Measurements from ENCODE around the gene RBM15.

RBM15 gene

GRCh38 chr1:110336300-110337039 is 2.7 kb upstream of the RBM15 start:
- Mint-ChIP-seq H3K27ac (no peak overlapping the region), H3K36me3 (ENCODE audit: low read depth) (no peaks in the 10 kb centered on the region), H3K4me3 (peak overlapping the region; percentile 8), H3K9me3 (no peaks in the 10 kb centered on the region), H3K27me3 (no peaks in the 10 kb centered on the region), H3K4me1 (ENCODE audit: low read depth) (peaks cover 38% of the 10 kb centered on the region)
- intact Hi-C loops (cut with micrococcal nuclease): no loop called here

GRCh38 chr1:110337704-110338308 is 1.4 kb upstream of the RBM15 start:
- no peak overlapping the region for H3K4me3 Mint-ChIP-seq
- H3K36me3 Mint-ChIP-seq (ENCODE audit: low read depth): peaks cover 4% of the 10 kb centered on the region
- H3K4me1 Mint-ChIP-seq (ENCODE audit: low read depth): peaks cover 50% of the 10 kb centered on the region
- H3K27me3 Mint-ChIP-seq: no peaks in the 10 kb centered on the region
- H3K9me3 Mint-ChIP-seq: no peaks in the 10 kb centered on the region
- no peak overlapping the region for H3K27ac Mint-ChIP-seq
- intact Hi-C loops (cut with micrococcal nuclease): loop anchor here (2.0 kb wide), 1 partner anchor 69 kb away; the partner anchor contains the start of gene LAMTOR5

- no peaks in the 10 kb centered on the region for H3K9me3 Mint-ChIP-seq
- peaks cover 55% of the 10 kb centered on the region for H3K4me1 Mint-ChIP-seq (ENCODE audit: low read depth)
- H3K4me3 Mint-ChIP-seq: no peak overlapping the region
- peaks cover 10% of the 10 kb centered on the region for H3K36me3 Mint-ChIP-seq (ENCODE audit: low read depth)
- no peaks in the 10 kb centered on the region for H3K27me3 Mint-ChIP-seq
- H3K27ac Mint-ChIP-seq: no peak overlapping the region
- intact Hi-C loops (cut with micrococcal nuclease): loop anchor here (2.0 kb wide), 1 partner anchor 68 kb away; the partner anchor contains the start of gene LAMTOR5
Measured at GRCh38 chr1:110338309-110338885, 780 bp upstream of the RBM15 start.

GRCh38 chr1:110339407-110340206 is 430 bp downstream of the RBM15 start:
- H3K9me3 Mint-ChIP-seq: no peaks in the 10 kb centered on the region
- H3K27ac Mint-ChIP-seq: no peak overlapping the region
- H3K4me3 Mint-ChIP-seq: no peak overlapping the region
- H3K36me3 Mint-ChIP-seq (ENCODE audit: low read depth): peaks cover 21% of the 10 kb centered on the region
- intact Hi-C loops (cut with micrococcal nuclease): loop anchor here (2.0 kb wide), 1 partner anchor 67 kb away; the partner anchor contains the start of gene LAMTOR5
- H3K4me1 Mint-ChIP-seq (ENCODE audit: low read depth): peaks cover 66% of the 10 kb centered on the region
- H3K27me3 Mint-ChIP-seq: no peaks in the 10 kb centered on the region

- Mint-ChIP-seq H3K27me3 (no peaks in the 10 kb centered on the region), H3K36me3 (ENCODE audit: low read depth) (peaks cover 23% of the 10 kb centered on the region), H3K27ac (no peak overlapping the region), H3K9me3 (no peaks in the 10 kb centered on the region), H3K4me3 (no peak overlapping the region), H3K4me1 (ENCODE audit: low read depth) (peaks cover 66% of the 10 kb centered on the region)
- intact Hi-C loops (cut with micrococcal nuclease): no loop called here
Measured at GRCh38 chr1:110340207-110340468, 961 bp downstream of the RBM15 start.

- Mint-ChIP-seq H3K27me3 (no peaks in the 10 kb centered on the region), H3K36me3 (ENCODE audit: low read depth) (peaks cover 34% of the 10 kb centered on the region), H3K27ac (no peak overlapping the region), H3K9me3 (no peaks in the 10 kb centered on the region), H3K4me3 (peak overlapping the region; percentile 17), H3K4me1 (ENCODE audit: low read depth) (peaks cover 65% of the 10 kb centered on the region)
- intact Hi-C loops (cut with micrococcal nuclease): no loop called here
Measured at GRCh38 chr1:110341146-110341871, 2.1 kb downstream of the RBM15 start.

- intact Hi-C loops (cut with micrococcal nuclease): no loop called here
- H3K27me3 Mint-ChIP-seq: no peaks in the 10 kb centered on the region
- peak overlapping the region; percentile 30 for H3K4me3 Mint-ChIP-seq
- H3K9me3 Mint-ChIP-seq: no peaks in the 10 kb centered on the region
- H3K27ac Mint-ChIP-seq: no peak overlapping the region
- peaks cover 39% of the 10 kb centered on the region for H3K36me3 Mint-ChIP-seq (ENCODE audit: low read depth)
- H3K4me1 Mint-ChIP-seq (ENCODE audit: low read depth): peaks cover 61% of the 10 kb centered on the region
Measured at GRCh38 chr1:110341872-110342331, 2.7 kb downstream of the RBM15 start.

GRCh38 chr1:110343249-110343648 is 4.1 kb downstream of the RBM15 start:
- Mint-ChIP-seq H3K9me3 (no peaks in the 10 kb centered on the region), H3K36me3 (ENCODE audit: low read depth) (peaks cover 52% of the 10 kb centered on the region), H3K4me3 (no peak overlapping the region), H3K4me1 (ENCODE audit: low read depth) (peaks cover 66% of the 10 kb centered on the region), H3K27me3 (no peaks in the 10 kb centered on the region), H3K27ac (no peak overlapping the region)
- intact Hi-C loops (cut with micrococcal nuclease): no loop called here

- peaks cover 56% of the 10 kb centered on the region for H3K36me3 Mint-ChIP-seq (ENCODE audit: low read depth)
- H3K27ac Mint-ChIP-seq: peak overlapping the region; percentile 61
- H3K27me3 Mint-ChIP-seq: no peaks in the 10 kb centered on the region
- H3K4me3 Mint-ChIP-seq: peak overlapping the region; percentile 53
- intact Hi-C loops (cut with micrococcal nuclease): no loop called here
- H3K9me3 Mint-ChIP-seq: no peaks in the 10 kb centered on the region
- peaks cover 69% of the 10 kb centered on the region for H3K4me1 Mint-ChIP-seq (ENCODE audit: low read depth)
Measured at GRCh38 chr1:110344152-110344551, 5.0 kb downstream of the RBM15 start.

- no peaks in the 10 kb centered on the region for H3K27me3 Mint-ChIP-seq
- intact Hi-C loops (cut with micrococcal nuclease): no loop called here
- peaks cover 63% of the 10 kb centered on the region for H3K36me3 Mint-ChIP-seq (ENCODE audit: low read depth)
- H3K27ac Mint-ChIP-seq: no peak overlapping the region
- no peak overlapping the region for H3K4me3 Mint-ChIP-seq
- H3K4me1 Mint-ChIP-seq (ENCODE audit: low read depth): peaks cover 69% of the 10 kb centered on the region
- no peaks in the 10 kb centered on the region for H3K9me3 Mint-ChIP-seq
Measured at GRCh38 chr1:110345480-110345879, 6.3 kb downstream of the RBM15 start.

GRCh38 chr1:110346690-110347089 is 7.5 kb downstream of the RBM15 start:
- intact Hi-C loops (cut with micrococcal nuclease): no loop called here
- Mint-ChIP-seq H3K36me3 (ENCODE audit: low read depth) (peaks cover 63% of the 10 kb centered on the region), H3K27ac (no peak overlapping the region), H3K4me3 (no peak overlapping the region), H3K9me3 (no peaks in the 10 kb centered on the region), H3K27me3 (no peaks in the 10 kb centered on the region), H3K4me1 (ENCODE audit: low read depth) (peaks cover 67% of the 10 kb centered on the region)

- H3K27ac Mint-ChIP-seq: no peak overlapping the region
- H3K27me3 Mint-ChIP-seq: no peaks in the 10 kb centered on the region
- no peak overlapping the region for H3K4me3 Mint-ChIP-seq
- intact Hi-C loops (cut with micrococcal nuclease): no loop called here
- peaks cover 61% of the 10 kb centered on the region for H3K4me1 Mint-ChIP-seq (ENCODE audit: low read depth)
- H3K9me3 Mint-ChIP-seq: no peaks in the 10 kb centered on the region
- peaks cover 63% of the 10 kb centered on the region for H3K36me3 Mint-ChIP-seq (ENCODE audit: low read depth)
Measured at GRCh38 chr1:110347182-110347893, 8.2 kb downstream of the RBM15 start.

GRCh38 chr1:110348050-110348449 is 8.9 kb downstream of the RBM15 start:
- no peak overlapping the region for H3K4me3 Mint-ChIP-seq
- intact Hi-C loops (cut with micrococcal nuclease): no loop called here
- no peaks in the 10 kb centered on the region for H3K27me3 Mint-ChIP-seq
- H3K9me3 Mint-ChIP-seq: no peaks in the 10 kb centered on the region
- H3K36me3 Mint-ChIP-seq (ENCODE audit: low read depth): peaks cover 60% of the 10 kb centered on the region
- H3K4me1 Mint-ChIP-seq (ENCODE audit: low read depth): peaks cover 56% of the 10 kb centered on the region
- H3K27ac Mint-ChIP-seq: peak overlapping the region; percentile 46

Data from dendritic cell treated with granulocyte-macrophage colony-stimulating factor and Interleukin-4, amounts not matched to agents 40 ng/mL and 50 ng/mL, for 4 days (primary cell).